Endothelial cell of umbilical vein (primary cell): ENCODE data around the gene FGFRL1. TPM values are rescaled to one million over a fixed set of nuclear protein-coding genes. Genes with fewer than 3 reads are reported as not detected.

Experiments used
- BruUV-seq: library from RNA; stranded (reverse); fragments of 400-500 nt; replicated peaks from 2 replicates; lab custom pipeline; 2021; lab: Mats Ljungman, UMichigan
- CTCF ChIA-PET: fragments of 300-600, 350-600 bp; sonication (Branson Sonifier 250); formaldehyde crosslinking; loops from one replicate; lab custom pipeline; 2021; ENCODE audit warnings: antibody characterized with exemption, inconsistent platforms; lab: Charles Lee
- POLR2A ChIA-PET: fragments of 300-600, 350-600 bp; sonication (Branson Sonifier 250); formaldehyde crosslinking; loops from one replicate; lab custom pipeline; 2021; ENCODE audit warnings: antibody characterized with exemption, inconsistent platforms; lab: Charles Lee
- DNase-seq: peaks from one replicate; pipeline ENCODE4 v3.0.0-alpha.2; 2011; ENCODE audit warnings: low read depth, low spot score
- FAIRE-seq: peaks from 2 replicates; lab custom pipeline; 2011; peaks lifted over from hg19 to GRCh38; lab: Jason Lieb, UNC
- H2AFZ ChIP-seq: 2 replicates; pipeline ENCODE4 v1.6.0; 2012; ENCODE audit warnings: low read depth, low read length, control low read depth, inconsistent platforms
- H3K27ac ChIP-seq: 2 replicates; pipeline ENCODE4 v1.5.1; 2011; ENCODE audit warnings: low read depth, mild to moderate bottlenecking, control low read depth, low read length, moderate library complexity; ENCODE audit not compliant: insufficient read depth
- H3K27me3 ChIP-seq, 2 experiments: 2 replicates each; pipeline versions ENCODE4 v1.6.0 to v1.6.1; 2011; ENCODE audit warnings: low read length in 2 of 2, mixed read lengths in 1 of 2; ENCODE audit not compliant: control insufficient read depth in 2 of 2, insufficient read depth in 2 of 2
- H3K36me3 ChIP-seq, 2 experiments: 2 replicates in 1 of 2; 3 replicates in 1 of 2; pipeline ENCODE4 v1.5.1; 2011; ENCODE audit warnings: low read length in 2 of 2, mild to moderate bottlenecking in 1 of 2, moderate library complexity in 1 of 2; ENCODE audit not compliant: control insufficient read depth in 2 of 2, insufficient read depth in 2 of 2; ENCODE audit errors: extremely low read depth in 1 of 2
- H3K4me1 ChIP-seq: 3 replicates; pipeline ENCODE4 v1.5.1; 2011; ENCODE audit warnings: mild to moderate bottlenecking, low read length; ENCODE audit not compliant: control insufficient read depth, insufficient read depth; ENCODE audit errors: extremely low read depth
- H3K4me2 ChIP-seq: 2 replicates; pipeline ENCODE4 v1.6.1; 2011; ENCODE audit warnings: low read length, control low read depth, mixed read lengths; ENCODE audit not compliant: insufficient read depth
- H3K4me3 ChIP-seq, 3 experiments: fragments of 200-600 bp in 1 of 3; sonication (generic), shearing (Covaris generic) in 1 of 3; replicated peaks in 1 of 3; 2 replicates each; pipeline ENCODE4 v1.5.1; 2011 to 2016; ENCODE audit warnings: control low read depth in 3 of 3, low read length in 3 of 3, mild to moderate bottlenecking in 2 of 3, inconsistent platforms in 1 of 3, low read depth in 1 of 3, moderate library complexity in 1 of 3; ENCODE audit not compliant: insufficient read depth in 1 of 3
- H3K79me2 ChIP-seq: 2 replicates; pipeline ENCODE4 v1.6.0; 2012; ENCODE audit warnings: low read length, inconsistent platforms; ENCODE audit not compliant: control insufficient read depth, insufficient read depth
- H3K9ac ChIP-seq: replicated peaks from 2 replicates; pipeline ENCODE3; 2011; ENCODE audit warnings: low read length, control low read depth; ENCODE audit not compliant: insufficient read depth; ENCODE audit errors: extremely low read depth
- H3K9me1 ChIP-seq: replicated peaks from 3 replicates; pipeline ENCODE4 v1.6.0; 2011; ENCODE audit warnings: mild to moderate bottlenecking, low read length; ENCODE audit not compliant: control insufficient read depth, insufficient read depth; ENCODE audit errors: extremely low read depth
- H3K9me3 ChIP-seq: replicated peaks from 2 replicates; pipeline ENCODE4 v1.5.1; 2012; ENCODE audit warnings: low read length, inconsistent platforms; ENCODE audit not compliant: control insufficient read depth, insufficient read depth
- H4K20me1 ChIP-seq: replicated peaks from 2 replicates; pipeline ENCODE3; 2011; ENCODE audit warnings: mild to moderate bottlenecking, low read length; ENCODE audit not compliant: control insufficient read depth, insufficient read depth; ENCODE audit errors: extremely low read depth
- EZH2 ChIP-seq: IDR thresholded peaks from 2 replicates; pipeline ENCODE4 v1.6.1; 2012; ENCODE audit warnings: borderline replicate concordance, low read depth, mild to moderate bottlenecking, moderate library complexity, low read length, inconsistent platforms; ENCODE audit not compliant: severe bottlenecking
- FOS ChIP-seq: IDR thresholded peaks from 2 replicates; pipeline ENCODE4 v1.6.1; 2011; ENCODE audit warnings: mild to moderate bottlenecking, low read length, moderate library complexity, borderline replicate concordance; ENCODE audit not compliant: insufficient read depth
- GATA2 ChIP-seq: IDR thresholded peaks from 2 replicates; pipeline ENCODE4 v1.7.0; 2011; ENCODE audit warnings: low read depth, mild to moderate bottlenecking, moderate library complexity, mixed read lengths, low read length; ENCODE audit not compliant: insufficient read length, insufficient read depth
- JUN ChIP-seq: IDR thresholded peaks from 2 replicates; pipeline ENCODE4 v1.6.1; 2011; ENCODE audit warnings: borderline replicate concordance, low read depth; ENCODE audit not compliant: insufficient read length, insufficient read depth
- MYC ChIP-seq: IDR thresholded peaks from one replicate; pipeline ENCODE4 v1.6.1; 2011; ENCODE audit warnings: mild to moderate bottlenecking, low read depth, low read length
- POLR2A ChIP-seq: IDR thresholded peaks from 2 replicates; pipeline ENCODE4 v1.6.1; 2012; ENCODE audit warnings: low read depth, mild to moderate bottlenecking, control low read depth, low read length
- POLR2AphosphoS5 ChIP-seq: IDR thresholded peaks from 2 replicates; pipeline ENCODE4 v1.6.1; 2012; ENCODE audit warnings: low read depth, mild to moderate bottlenecking, control low read depth, low read length, moderate library complexity; ENCODE audit not compliant: insufficient read depth
- dilution Hi-C: fragments of 300-500 bp; cut with MboI; formaldehyde crosslinking; loops from one replicate; pipeline ENCODE4 v1.15.0; 2019; ENCODE audit warnings: low sequenced_read_pairs; ENCODE audit not compliant: extremely low pct_ligation_motif_present
- intact Hi-C: fragments of 100-400 bp; cut with micrococcal nuclease; formaldehyde crosslinking; loops from one replicate; pipeline ENCODE4 v1.10.0; 2022
- polyA plus RNA-seq, 4 experiments: library from polyadenylated mRNA; depleted of rRNA in 3 of 4; stranded (reverse) in 3 of 4; unstranded in 1 of 4; fragments of >200 nt; gene quantifications; 2 replicates each; pipeline versions ENCODE4 v1.2.1 to v1.2.3, GENCODE V29; 2011 to 2012; ENCODE audit warnings: missing spikeins in 1 of 4
- total RNA-seq: library from RNA; stranded (reverse); gene quantifications from 2 replicates; pipeline ENCODE4 v1.2.3, GENCODE V29; 2021
- TF ChIP-seq, protein P1 (sequence below): IDR thresholded peaks from 2 replicates; pipeline ENCODE4 v1.6.1; 2011; ENCODE audit not compliant: insufficient read depth, insufficient read length
- TF ChIP-seq, protein P2 (sequence below), 2 donors: IDR thresholded peaks; 1 replicate in 1 of 2; 2 replicates in 1 of 2; pipeline ENCODE4 v1.5.1; 2011; ENCODE audit warnings: low read length in 2 of 2, mild to moderate bottlenecking in 2 of 2, moderate library complexity in 2 of 2, control low read depth in 1 of 2, inconsistent platforms in 1 of 2, low read depth in 1 of 2; ENCODE audit not compliant: insufficient read depth in 1 of 2; ENCODE audit errors: extremely low read depth in 1 of 2

FGFRL1 gene
- total and polyA plus RNA-seq, 2 donors (not counting 3 experiments of a cell fraction or from before 2014, with no cell fraction given), result 33.3 to 74.6 TPM

DNA sequence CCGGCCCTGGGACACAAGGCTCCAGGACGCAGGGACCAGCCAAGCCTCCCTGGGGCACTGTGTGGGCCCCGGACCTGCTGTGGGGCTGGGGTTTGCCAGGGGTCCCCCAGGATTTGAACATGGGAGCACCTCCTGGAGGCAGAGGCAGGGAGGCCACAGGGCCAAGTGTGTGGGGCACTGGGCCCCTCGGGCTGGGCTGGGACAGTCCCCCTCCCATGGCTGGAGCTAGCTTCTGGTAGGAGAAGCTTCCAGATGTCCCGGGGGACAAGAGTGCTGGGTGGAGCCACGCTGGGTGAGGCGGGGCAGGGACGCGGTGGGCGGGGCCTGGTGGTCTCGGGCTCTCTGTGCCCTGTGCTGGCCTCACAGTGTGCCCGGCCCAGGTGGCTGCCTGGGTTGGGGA, 18.6 kb downstream of the FGFRL1 start:
- intact Hi-C loops, result no loop called here
- no peak for DNase-seq
- FAIRE-seq, result no peak
- CTCF ChIA-PET, result no interaction called here
- Histone ChIP-seq H2AFZ (no peak overlapping the region), H4K20me1 (no peaks in the 10 kb centered on the region), H3K9me3 (no peaks in the 10 kb centered on the region), H3K4me3 (no peak overlapping the region), H3K4me1 (no peaks in the 10 kb centered on the region), H3K27ac (no peak overlapping the region), H3K9ac (no peak overlapping the region), H3K27me3 (no peaks in the 10 kb centered on the region), H3K9me1 (no peaks in the 10 kb centered on the region), H3K79me2 (no peaks in the 10 kb centered on the region), H3K4me2 (no peak overlapping the region), H3K36me3 (peaks cover 0 to 11% of the 10 kb centered on the region in 2 experiments)
- BruUV-seq, result no TSS peak
- TF ChIP-seq EZH2 (no peak), POLR2A (no peak), POLR2AphosphoS5 (no peak), FOS (no peak), GATA2 (no peak), JUN (no peak), MYC (no peak)
- TF ChIP-seq, protein P1, sequence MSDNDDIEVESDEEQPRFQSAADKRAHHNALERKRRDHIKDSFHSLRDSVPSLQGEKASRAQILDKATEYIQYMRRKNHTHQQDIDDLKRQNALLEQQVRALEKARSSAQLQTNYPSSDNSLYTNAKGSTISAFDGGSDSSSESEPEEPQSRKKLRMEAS, result no peak
- TF ChIP-seq, protein P2, sequence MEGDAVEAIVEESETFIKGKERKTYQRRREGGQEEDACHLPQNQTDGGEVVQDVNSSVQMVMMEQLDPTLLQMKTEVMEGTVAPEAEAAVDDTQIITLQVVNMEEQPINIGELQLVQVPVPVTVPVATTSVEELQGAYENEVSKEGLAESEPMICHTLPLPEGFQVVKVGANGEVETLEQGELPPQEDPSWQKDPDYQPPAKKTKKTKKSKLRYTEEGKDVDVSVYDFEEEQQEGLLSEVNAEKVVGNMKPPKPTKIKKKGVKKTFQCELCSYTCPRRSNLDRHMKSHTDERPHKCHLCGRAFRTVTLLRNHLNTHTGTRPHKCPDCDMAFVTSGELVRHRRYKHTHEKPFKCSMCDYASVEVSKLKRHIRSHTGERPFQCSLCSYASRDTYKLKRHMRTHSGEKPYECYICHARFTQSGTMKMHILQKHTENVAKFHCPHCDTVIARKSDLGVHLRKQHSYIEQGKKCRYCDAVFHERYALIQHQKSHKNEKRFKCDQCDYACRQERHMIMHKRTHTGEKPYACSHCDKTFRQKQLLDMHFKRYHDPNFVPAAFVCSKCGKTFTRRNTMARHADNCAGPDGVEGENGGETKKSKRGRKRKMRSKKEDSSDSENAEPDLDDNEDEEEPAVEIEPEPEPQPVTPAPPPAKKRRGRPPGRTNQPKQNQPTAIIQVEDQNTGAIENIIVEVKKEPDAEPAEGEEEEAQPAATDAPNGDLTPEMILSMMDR (IDR thresholded peaks at IDR 0.05; ENCODE audit: extremely low read depth in 1 of 2, insufficient read depth in 1 of 2, low read depth in 1 of 2, low read length in 2 of 2), result no peak
- POLR2A ChIA-PET, result no interaction called here
- dilution Hi-C loops, result no loop called here
